ENCODE data around the gene AXIN1.

The AXIN1 gene

GRCh38 chr16:296806-297510 lies 55.6 kb downstream of the AXIN1 start:
- no peak for DNase-seq

GRCh38 chr16:296276-296675 lies 56.2 kb downstream of the AXIN1 start:
- DNase-seq = no peak

- DNase-seq = no peak
Measured at GRCh38 chr16:293043-293775, 59.3 kb downstream of the AXIN1 start.

- no peak for DNase-seq
Measured at GRCh38 chr16:291539-291938, 61.0 kb downstream of the AXIN1 start.

- DNase-seq = no peak
Measured at GRCh38 chr16:290681-291405, 61.7 kb downstream of the AXIN1 start.

GRCh38 chr16:290015-290680 lies 62.4 kb downstream of the AXIN1 start:
- no peak for DNase-seq

GRCh38 chr16:289395-289997 lies 63.0 kb downstream of the AXIN1 start:
- no peak for DNase-seq

GRCh38 chr16:287981-288920 lies 64.3 kb downstream of the AXIN1 start:
- DNase-seq = no peak

- DNase-seq = no peak
Measured at GRCh38 chr16:287298-287811, 65.2 kb downstream of the AXIN1 start.

- DNase-seq = no peak
Measured at GRCh38 chr16:286491-287297, 65.8 kb downstream of the AXIN1 start.

GRCh38 chr16:285146-286055 lies 67.1 kb downstream of the AXIN1 start:
- DNase-seq = no peak

- DNase-seq = no peak
Measured at GRCh38 chr16:284204-285120, 68.1 kb downstream of the AXIN1 start.

GRCh38 chr16:283033-283805 lies 69.3 kb downstream of the AXIN1 start, which contains the start of gene PDIA2:
PDIA2 (plus strand) TSS chr16:283164; CDS start chr16:283170, 6 bp downstream.
- DNase-seq = no peak

- DNase-seq = no peak
Measured at GRCh38 chr16:282491-282890, 70.0 kb downstream of the AXIN1 start.

GRCh38 chr16:281660-282255 lies 70.8 kb downstream of the AXIN1 start:
- no peak for DNase-seq

- DNase-seq = no peak
Measured at GRCh38 chr16:280991-281659, 71.4 kb downstream of the AXIN1 start.
